ENCODE results near the gene ADAM22.

ADAM22 gene

GRCh38 chr7:88200789-88201188 is 266.7 kb downstream of the ADAM22 start:
- Histone ChIP-seq H3K27ac (no peak overlapping the region), H3K4me3 (no peak overlapping the region)
- DNase-seq (ENCODE audit: low spot score) = no peak
- TF ChIP-seq, protein P1, sequence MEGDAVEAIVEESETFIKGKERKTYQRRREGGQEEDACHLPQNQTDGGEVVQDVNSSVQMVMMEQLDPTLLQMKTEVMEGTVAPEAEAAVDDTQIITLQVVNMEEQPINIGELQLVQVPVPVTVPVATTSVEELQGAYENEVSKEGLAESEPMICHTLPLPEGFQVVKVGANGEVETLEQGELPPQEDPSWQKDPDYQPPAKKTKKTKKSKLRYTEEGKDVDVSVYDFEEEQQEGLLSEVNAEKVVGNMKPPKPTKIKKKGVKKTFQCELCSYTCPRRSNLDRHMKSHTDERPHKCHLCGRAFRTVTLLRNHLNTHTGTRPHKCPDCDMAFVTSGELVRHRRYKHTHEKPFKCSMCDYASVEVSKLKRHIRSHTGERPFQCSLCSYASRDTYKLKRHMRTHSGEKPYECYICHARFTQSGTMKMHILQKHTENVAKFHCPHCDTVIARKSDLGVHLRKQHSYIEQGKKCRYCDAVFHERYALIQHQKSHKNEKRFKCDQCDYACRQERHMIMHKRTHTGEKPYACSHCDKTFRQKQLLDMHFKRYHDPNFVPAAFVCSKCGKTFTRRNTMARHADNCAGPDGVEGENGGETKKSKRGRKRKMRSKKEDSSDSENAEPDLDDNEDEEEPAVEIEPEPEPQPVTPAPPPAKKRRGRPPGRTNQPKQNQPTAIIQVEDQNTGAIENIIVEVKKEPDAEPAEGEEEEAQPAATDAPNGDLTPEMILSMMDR (IDR thresholded peaks at IDR 0.05) = no peak

DNA sequence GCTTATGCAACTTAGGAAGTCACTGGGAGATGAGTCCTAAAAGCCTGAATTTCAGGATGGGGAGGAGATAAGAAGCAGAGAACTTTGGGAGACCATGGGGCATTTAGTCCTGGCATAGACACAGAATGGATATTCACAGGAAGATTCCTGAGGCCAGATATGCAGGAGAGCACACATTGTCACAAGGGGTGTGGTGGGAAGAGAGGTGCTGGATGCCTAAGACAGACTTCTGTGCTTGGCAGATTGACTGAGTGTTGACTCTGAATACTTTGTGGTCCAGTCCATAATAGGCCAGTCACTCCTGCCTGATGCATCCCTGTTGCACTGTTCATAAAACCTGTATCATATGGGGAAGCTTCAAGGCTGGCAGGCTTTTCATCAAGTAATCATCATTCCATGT is 267.3 kb downstream of the ADAM22 start:
- no peak overlapping the region for H3K4me3 ChIP-seq
- no peak for DNase-seq (ENCODE audit: low spot score)
- TF ChIP-seq, protein P1 (IDR thresholded peaks at IDR 0.05) = no peak
- no peak overlapping the region for H3K27ac ChIP-seq

GRCh38 chr7:88202278-88202677 is 268.2 kb downstream of the ADAM22 start:
- DNase-seq (ENCODE audit: low spot score) = no peak
- H3K4me3 ChIP-seq = no peak overlapping the region
- TF ChIP-seq, protein P1 (IDR thresholded peaks at IDR 0.05) = no peak
- no peak overlapping the region for H3K27ac ChIP-seq

DNA sequence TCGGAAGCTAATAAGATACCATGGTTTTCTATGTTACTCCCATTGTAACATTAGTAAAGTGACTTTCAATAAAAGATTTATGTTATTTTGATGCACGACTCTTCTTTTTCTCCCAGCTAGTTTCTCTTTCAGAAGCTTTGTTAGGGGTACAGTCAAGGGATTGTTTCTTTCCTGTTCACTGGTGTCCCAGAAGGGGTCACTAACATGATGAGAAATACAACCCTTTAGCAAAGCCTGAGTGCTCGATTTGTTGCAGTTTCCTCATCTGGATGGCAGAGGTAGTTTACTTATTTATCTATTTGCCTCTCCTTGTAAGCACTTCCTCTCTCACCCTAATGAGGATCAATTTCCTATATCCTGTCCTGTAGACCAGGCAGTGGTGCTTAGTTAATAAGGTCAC is 268.7 kb downstream of the ADAM22 start:
- Histone ChIP-seq H3K27ac (no peak overlapping the region), H3K4me3 (no peak overlapping the region)
- no peak for DNase-seq (ENCODE audit: low spot score)
- TF ChIP-seq, protein P1 (IDR thresholded peaks at IDR 0.05) = no peak

DNA sequence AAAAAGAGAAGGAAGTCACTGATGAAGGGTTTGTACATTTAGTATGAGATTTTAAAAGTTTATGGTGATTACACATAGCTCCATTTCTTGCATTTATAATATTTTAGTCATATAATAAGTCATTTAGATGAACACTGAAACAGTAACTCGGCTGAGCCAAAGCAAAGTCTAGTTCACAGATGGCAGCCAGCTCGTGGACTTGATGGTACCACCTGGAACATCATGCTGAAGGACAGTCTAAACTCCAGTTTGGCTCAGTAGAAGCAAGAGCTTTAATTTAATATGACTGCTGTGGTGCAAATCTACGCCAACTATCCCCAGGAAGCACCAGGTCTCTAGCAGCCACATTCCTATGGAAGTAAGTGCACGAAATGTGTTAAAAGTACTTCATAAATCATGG is 269.4 kb downstream of the ADAM22 start:
- DNase-seq (ENCODE audit: low spot score) = no peak
- Histone ChIP-seq H3K4me3 (no peak overlapping the region), H3K27ac (no peak overlapping the region)
- TF ChIP-seq, protein P1 (IDR thresholded peaks at IDR 0.05) = no peak

DNA sequence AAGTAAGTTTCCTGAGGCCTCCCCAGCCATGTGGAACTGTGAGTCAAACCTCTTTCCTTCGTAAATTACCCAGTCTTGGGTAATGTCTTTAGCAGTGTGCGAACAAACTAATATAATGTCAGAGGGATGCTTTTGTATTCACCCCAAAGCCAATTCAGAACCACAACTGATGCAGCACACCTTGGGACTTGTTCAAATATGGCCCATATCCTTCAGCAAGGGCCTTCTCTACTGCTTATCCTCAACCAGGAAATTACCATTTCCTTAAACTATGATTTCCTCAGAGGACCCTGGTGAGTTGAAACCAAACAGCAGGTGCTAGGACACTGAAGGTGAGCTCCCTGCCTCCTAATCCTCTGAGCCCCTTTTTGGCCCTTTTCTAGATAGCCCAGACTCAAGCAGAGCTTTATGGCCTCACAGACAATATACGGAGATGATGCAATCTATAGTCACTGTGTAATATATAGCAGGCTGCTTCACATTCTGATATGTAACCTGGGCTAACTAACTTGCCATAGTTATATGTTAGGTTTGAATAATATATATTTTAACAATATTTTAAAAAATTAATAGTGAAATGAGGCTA is 270.6 kb downstream of the ADAM22 start:
- Histone ChIP-seq H3K27ac (no peak overlapping the region), H3K4me3 (no peak overlapping the region)
- no peak for DNase-seq (ENCODE audit: low spot score)
- TF ChIP-seq, protein P1 (IDR thresholded peaks at IDR 0.05) = no peak

DNA sequence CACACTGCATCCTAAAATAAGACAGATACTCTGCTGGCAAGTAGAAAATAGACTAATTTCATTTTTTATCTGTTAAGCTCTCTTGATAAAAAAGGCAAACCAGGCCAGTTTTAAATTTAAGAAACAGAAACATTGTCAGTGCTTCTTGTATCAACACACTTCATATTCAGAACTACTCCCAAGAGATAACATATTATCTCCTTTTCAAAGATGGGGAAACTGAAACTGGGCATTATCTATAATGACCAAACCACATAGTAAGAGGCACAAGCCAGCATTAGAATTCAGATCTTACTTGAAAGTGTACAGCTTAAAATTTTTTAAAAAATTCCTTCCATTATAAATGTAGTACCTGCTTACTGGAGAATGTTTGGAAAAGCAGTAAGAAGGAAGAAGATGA is 271.1 kb downstream of the ADAM22 start:
- TF ChIP-seq, protein P1 (IDR thresholded peaks at IDR 0.05) = no peak
- no peak for DNase-seq (ENCODE audit: low spot score)
- H3K27ac ChIP-seq = no peak overlapping the region
- no peak overlapping the region for H3K4me3 ChIP-seq
